HepG2 (cell line): ENCODE results near the gene CSTF3. TPM values are rescaled to one million over a fixed set of nuclear protein-coding genes. Genes with fewer than 3 reads are reported as not detected.

ENCODE experiments used
- AGO2 ChIP-seq: fragments of 200-400 bp; formaldehyde crosslinking; optimal IDR thresholded peaks from 2 replicates; pipeline ENCODE3; 2017; ENCODE audit warnings: mild to moderate bottlenecking, low read depth, low read length, moderate library complexity
- ATM ChIP-seq: fragments of 450-650 bp; IDR thresholded peaks from 2 replicates; pipeline ENCODE4 v1.7.1; 2017; ENCODE audit warnings: mild to moderate bottlenecking, borderline replicate concordance
- ELF3 ChIP-seq: IDR thresholded peaks from 2 replicates; pipeline ENCODE4 v1.6.1; 2016; ENCODE audit warnings: missing genetic modification reagents, missing compliant biosample characterization
- FOXA3 ChIP-seq: IDR thresholded peaks from 2 replicates; pipeline ENCODE4 v1.6.1; 2016; ENCODE audit warnings: missing genetic modification reagents, missing compliant biosample characterization
- KDM2A ChIP-seq: sonication (generic); formaldehyde crosslinking; IDR thresholded peaks from 2 replicates; pipeline ENCODE4 v1.4.0; 2020; ENCODE audit warnings: low read depth, missing genetic modification reagents, borderline replicate concordance
- MAFG ChIP-seq: sonication (generic); formaldehyde crosslinking; IDR thresholded peaks from 2 replicates; pipeline ENCODE4 v1.5.1; 2020; ENCODE audit warnings: mild to moderate bottlenecking, missing genetic modification reagents
- NFYB ChIP-seq: sonication (generic); formaldehyde crosslinking; IDR thresholded peaks from 2 replicates; pipeline ENCODE4 v1.4.0; 2020; ENCODE audit warnings: missing genetic modification reagents
- RXRA ChIP-seq: sonication (generic); formaldehyde crosslinking; IDR thresholded peaks from 2 replicates; pipeline ENCODE4 v1.5.1; 2020; ENCODE audit warnings: missing genetic modification reagents
- RXRB ChIP-seq: IDR thresholded peaks from 2 replicates; pipeline ENCODE4 v1.6.1; 2016; ENCODE audit warnings: borderline replicate concordance, missing genetic modification reagents, missing compliant biosample characterization
- SKI ChIP-seq: fragments of 450-650 bp; IDR thresholded peaks from one replicate; pipeline ENCODE4 v1.6.1; 2018; ENCODE audit warnings: mild to moderate bottlenecking; ENCODE audit not compliant: partially characterized antibody
- WIZ ChIP-seq: sonication (generic); formaldehyde crosslinking; IDR thresholded peaks from 2 replicates; pipeline ENCODE4 v1.5.1; 2020; ENCODE audit warnings: mild to moderate bottlenecking, missing genetic modification reagents
- ZNF205 ChIP-seq: IDR thresholded peaks from 2 replicates; pipeline ENCODE4 v1.6.1; 2018; ENCODE audit warnings: missing biosample characterization, missing genetic modification reagents
- ZNF30 ChIP-seq: sonication (generic); formaldehyde crosslinking; IDR thresholded peaks from 2 replicates; pipeline ENCODE4 v1.5.0; 2020; ENCODE audit warnings: mild to moderate bottlenecking, missing genetic modification reagents
- ZNF615 ChIP-seq: sonication (generic); formaldehyde crosslinking; IDR thresholded peaks from 2 replicates; pipeline ENCODE4 v1.5.0; 2020; ENCODE audit warnings: mild to moderate bottlenecking, missing genetic modification reagents, borderline replicate concordance
- polyA plus RNA-seq, 8 experiments: library from polyadenylated mRNA; depleted of rRNA in 3 of 8; stranded (reverse) in 7 of 8; unstranded in 1 of 8; fragments of >200 nt; fragmentation: Illumina TruSeq in 4 of 8; extraction: Trizol in 4 of 8; gene quantifications; 2 replicates each; pipeline versions ENCODE4 v1.2.1 to v1.2.3, GENCODE V29; 2011 to 2016; ENCODE audit warnings: low read depth in 4 of 8, missing spikeins in 1 of 8, mixed read lengths in 1 of 8; ENCODE audit not compliant: insufficient read depth in 1 of 8
- total RNA-seq, 5 experiments: library from RNA; depleted of rRNA; stranded (reverse); fragments of >200 nt; fragmentation: Illumina TruSeq; extraction: Trizol; gene quantifications; 2 replicates each; pipeline ENCODE4 v1.2.3, GENCODE V29; 2016; ENCODE audit warnings: low read depth in 1 of 5
- TF ChIP-seq, protein P1 (sequence below): sonication (generic); formaldehyde crosslinking; IDR thresholded peaks from 2 replicates; pipeline ENCODE4 v1.5.1; 2020; ENCODE audit warnings: mild to moderate bottlenecking, missing genetic modification reagents, borderline replicate concordance
- TF ChIP-seq, protein P2 (sequence below): sonication (generic); formaldehyde crosslinking; IDR thresholded peaks from 2 replicates; pipeline ENCODE4 v1.4.0; 2020; ENCODE audit warnings: mild to moderate bottlenecking, missing genetic modification reagents
- TF ChIP-seq, protein P3 (sequence below): fragments of 450-650 bp; IDR thresholded peaks from 2 replicates; pipeline ENCODE4 v1.6.1; 2017
- TF ChIP-seq, protein P4 (sequence below): sonication (generic); formaldehyde crosslinking; IDR thresholded peaks from 2 replicates; pipeline ENCODE4 v1.4.0; 2020; ENCODE audit warnings: missing genetic modification reagents, borderline replicate concordance
- TF ChIP-seq, protein P5 (sequence below): sonication (generic); formaldehyde crosslinking; IDR thresholded peaks from 2 replicates; pipeline ENCODE4 v1.4.0; 2020; ENCODE audit warnings: mild to moderate bottlenecking, low read depth, missing genetic modification reagents
- TF ChIP-seq, protein P6 (sequence below): IDR thresholded peaks from 2 replicates; pipeline ENCODE4 v1.6.1; 2012; ENCODE audit warnings: inconsistent platforms

CSTF3 gene
- total and polyA plus RNA-seq, 2 of the 13 experiments (the other 11 are each of a cell fraction or from before 2014, with no cell fraction given): 21.5 to 43.6 TPM

DNA sequence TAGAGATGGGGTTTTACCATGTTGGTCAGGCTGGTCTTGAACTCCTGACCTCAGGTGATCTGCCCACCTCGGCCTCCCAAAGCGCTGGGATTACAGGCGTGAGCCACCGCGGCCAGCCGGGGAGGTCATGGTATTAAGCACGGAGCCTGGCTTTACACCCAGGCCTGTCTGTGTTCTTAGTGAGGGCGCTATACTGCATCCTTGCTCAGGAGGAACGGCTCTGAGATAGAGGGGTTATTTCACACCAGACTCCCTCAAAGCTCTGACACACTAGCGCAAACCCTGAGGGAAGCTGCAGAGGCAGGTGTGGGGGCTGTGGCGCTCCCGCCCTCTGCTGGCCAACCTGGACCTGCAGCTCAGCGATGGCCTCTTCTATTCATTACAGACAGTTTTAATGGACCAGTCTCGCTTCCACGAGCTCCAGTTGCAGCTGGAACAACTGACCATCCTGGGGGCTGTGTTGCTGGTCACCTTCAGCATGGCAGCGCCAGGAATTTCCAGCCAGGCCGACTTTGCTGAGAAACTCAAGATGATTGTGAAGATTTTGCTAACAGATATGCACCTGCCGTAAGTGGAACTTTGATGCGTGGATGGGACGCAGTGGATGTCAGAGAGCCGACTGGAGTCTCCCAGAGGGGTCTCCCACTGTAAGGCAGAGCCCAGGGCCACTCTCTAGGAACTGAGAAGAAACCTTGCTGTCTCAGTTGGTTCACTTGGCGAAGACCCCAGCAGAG is 95.7 kb downstream of the CSTF3 start (continued):
- TF ChIP-seq, protein P1, sequence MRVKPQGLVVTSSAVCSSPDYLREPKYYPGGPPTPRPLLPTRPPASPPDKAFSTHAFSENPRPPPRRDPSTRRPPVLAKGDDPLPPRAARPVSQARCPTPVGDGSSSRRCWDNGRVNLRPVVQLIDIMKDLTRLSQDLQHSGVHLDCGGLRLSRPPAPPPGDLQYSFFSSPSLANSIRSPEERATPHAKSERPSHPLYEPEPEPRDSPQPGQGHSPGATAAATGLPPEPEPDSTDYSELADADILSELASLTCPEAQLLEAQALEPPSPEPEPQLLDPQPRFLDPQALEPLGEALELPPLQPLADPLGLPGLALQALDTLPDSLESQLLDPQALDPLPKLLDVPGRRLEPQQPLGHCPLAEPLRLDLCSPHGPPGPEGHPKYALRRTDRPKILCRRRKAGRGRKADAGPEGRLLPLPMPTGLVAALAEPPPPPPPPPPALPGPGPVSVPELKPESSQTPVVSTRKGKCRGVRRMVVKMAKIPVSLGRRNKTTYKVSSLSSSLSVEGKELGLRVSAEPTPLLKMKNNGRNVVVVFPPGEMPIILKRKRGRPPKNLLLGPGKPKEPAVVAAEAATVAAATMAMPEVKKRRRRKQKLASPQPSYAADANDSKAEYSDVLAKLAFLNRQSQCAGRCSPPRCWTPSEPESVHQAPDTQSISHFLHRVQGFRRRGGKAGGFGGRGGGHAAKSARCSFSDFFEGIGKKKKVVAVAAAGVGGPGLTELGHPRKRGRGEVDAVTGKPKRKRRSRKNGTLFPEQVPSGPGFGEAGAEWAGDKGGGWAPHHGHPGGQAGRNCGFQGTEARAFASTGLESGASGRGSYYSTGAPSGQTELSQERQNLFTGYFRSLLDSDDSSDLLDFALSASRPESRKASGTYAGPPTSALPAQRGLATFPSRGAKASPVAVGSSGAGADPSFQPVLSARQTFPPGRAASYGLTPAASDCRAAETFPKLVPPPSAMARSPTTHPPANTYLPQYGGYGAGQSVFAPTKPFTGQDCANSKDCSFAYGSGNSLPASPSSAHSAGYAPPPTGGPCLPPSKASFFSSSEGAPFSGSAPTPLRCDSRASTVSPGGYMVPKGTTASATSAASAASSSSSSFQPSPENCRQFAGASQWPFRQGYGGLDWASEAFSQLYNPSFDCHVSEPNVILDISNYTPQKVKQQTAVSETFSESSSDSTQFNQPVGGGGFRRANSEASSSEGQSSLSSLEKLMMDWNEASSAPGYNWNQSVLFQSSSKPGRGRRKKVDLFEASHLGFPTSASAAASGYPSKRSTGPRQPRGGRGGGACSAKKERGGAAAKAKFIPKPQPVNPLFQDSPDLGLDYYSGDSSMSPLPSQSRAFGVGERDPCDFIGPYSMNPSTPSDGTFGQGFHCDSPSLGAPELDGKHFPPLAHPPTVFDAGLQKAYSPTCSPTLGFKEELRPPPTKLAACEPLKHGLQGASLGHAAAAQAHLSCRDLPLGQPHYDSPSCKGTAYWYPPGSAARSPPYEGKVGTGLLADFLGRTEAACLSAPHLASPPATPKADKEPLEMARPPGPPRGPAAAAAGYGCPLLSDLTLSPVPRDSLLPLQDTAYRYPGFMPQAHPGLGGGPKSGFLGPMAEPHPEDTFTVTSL (CRISPR knock-in tag): no peak
- TF ChIP-seq ZNF615: no peak
- no peak for TF ChIP-seq WIZ (CRISPR knock-in tag)
- TF ChIP-seq, protein P2, sequence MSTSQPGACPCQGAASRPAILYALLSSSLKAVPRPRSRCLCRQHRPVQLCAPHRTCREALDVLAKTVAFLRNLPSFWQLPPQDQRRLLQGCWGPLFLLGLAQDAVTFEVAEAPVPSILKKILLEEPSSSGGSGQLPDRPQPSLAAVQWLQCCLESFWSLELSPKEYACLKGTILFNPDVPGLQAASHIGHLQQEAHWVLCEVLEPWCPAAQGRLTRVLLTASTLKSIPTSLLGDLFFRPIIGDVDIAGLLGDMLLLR: no peak
- TF ChIP-seq, protein P3, sequence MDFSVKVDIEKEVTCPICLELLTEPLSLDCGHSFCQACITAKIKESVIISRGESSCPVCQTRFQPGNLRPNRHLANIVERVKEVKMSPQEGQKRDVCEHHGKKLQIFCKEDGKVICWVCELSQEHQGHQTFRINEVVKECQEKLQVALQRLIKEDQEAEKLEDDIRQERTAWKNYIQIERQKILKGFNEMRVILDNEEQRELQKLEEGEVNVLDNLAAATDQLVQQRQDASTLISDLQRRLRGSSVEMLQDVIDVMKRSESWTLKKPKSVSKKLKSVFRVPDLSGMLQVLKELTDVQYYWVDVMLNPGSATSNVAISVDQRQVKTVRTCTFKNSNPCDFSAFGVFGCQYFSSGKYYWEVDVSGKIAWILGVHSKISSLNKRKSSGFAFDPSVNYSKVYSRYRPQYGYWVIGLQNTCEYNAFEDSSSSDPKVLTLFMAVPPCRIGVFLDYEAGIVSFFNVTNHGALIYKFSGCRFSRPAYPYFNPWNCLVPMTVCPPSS: no peak
- no peak for TF ChIP-seq ZNF30 (CRISPR knock-in tag)
- TF ChIP-seq, protein P4, sequence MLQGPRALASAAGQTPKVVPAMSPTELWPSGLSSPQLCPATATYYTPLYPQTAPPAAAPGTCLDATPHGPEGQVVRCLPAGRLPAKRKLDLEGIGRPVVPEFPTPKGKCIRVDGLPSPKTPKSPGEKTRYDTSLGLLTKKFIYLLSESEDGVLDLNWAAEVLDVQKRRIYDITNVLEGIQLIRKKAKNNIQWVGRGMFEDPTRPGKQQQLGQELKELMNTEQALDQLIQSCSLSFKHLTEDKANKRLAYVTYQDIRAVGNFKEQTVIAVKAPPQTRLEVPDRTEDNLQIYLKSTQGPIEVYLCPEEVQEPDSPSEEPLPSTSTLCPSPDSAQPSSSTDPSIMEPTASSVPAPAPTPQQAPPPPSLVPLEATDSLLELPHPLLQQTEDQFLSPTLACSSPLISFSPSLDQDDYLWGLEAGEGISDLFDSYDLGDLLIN (CRISPR knock-in tag): no peak
- no peak for TF ChIP-seq SKI
- no peak for TF ChIP-seq NFYB
- no peak for TF ChIP-seq ZNF205 (CRISPR knock-in tag)
- TF ChIP-seq AGO2: no peak
- TF ChIP-seq ELF3 (CRISPR knock-in tag): no peak
- TF ChIP-seq RXRA: no peak; the same call in 1 of the 2 replicates
- TF ChIP-seq MAFG (CRISPR knock-in tag): no peak
- peak; percentile 42; the same call in 1 of the 2 replicates for TF ChIP-seq RXRB (CRISPR knock-in tag)
- TF ChIP-seq, protein P5, sequence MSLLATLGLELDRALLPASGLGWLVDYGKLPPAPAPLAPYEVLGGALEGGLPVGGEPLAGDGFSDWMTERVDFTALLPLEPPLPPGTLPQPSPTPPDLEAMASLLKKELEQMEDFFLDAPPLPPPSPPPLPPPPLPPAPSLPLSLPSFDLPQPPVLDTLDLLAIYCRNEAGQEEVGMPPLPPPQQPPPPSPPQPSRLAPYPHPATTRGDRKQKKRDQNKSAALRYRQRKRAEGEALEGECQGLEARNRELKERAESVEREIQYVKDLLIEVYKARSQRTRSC: no peak
- no peak for TF ChIP-seq ATM
- no peak for TF ChIP-seq FOXA3 (CRISPR knock-in tag)
- TF ChIP-seq, protein P6, sequence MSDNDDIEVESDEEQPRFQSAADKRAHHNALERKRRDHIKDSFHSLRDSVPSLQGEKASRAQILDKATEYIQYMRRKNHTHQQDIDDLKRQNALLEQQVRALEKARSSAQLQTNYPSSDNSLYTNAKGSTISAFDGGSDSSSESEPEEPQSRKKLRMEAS: no peak; the same call in 1 of the 2 replicates
- peak; percentile 69; the same call in 1 of the 2 replicates for TF ChIP-seq KDM2A (CRISPR knock-in tag)
